ENCODE measurements around the gene SPOCD1. TPM values are rescaled to one million over a fixed set of nuclear protein-coding genes. Genes with fewer than 3 reads are reported as not detected.

SPOCD1 gene
- total and polyA plus RNA-seq, 2 experiments from 2014 or later: 0.73 to 1.3 TPM

GRCh38 chr1:31788825-31789256, 27.0 kb downstream of the SPOCD1 start:
- Mint-ChIP-seq H3K36me3 (ENCODE audit: low read depth) (no peaks in the 10 kb centered on the region), H3K4me1 (peaks cover 8% of the 10 kb centered on the region), H3K27ac (peak overlapping the region; percentile 74), H3K27me3 (ENCODE audit: insufficient read depth, low read depth, poor library complexity) (peaks cover 22% of the 10 kb centered on the region), H3K4me3 (peak overlapping the region; percentile 92), H3K9me3 (no peaks in the 10 kb centered on the region)
- TF ChIP-seq CTCF (conservative IDR thresholded peaks at IDR 0.05; ENCODE audit: low read depth in 2 of 2) (no peak), EZH2phosphoT487 (IDR thresholded peaks at IDR 0.05; ENCODE audit: unreplicated experiment) (no peak)
- Histone ChIP-seq H3K4me3 (peak overlapping the region; percentile 83), H3K4me1 (ENCODE audit: insufficient read depth) (peaks cover 5% of the 10 kb centered on the region), H3K36me3 (ENCODE audit: insufficient read depth) (no peaks in the 10 kb centered on the region), H3K4me2 (peak overlapping the region; percentile 94), H2AFZ (peak overlapping the region; percentile 100), H3F3A (replicated peaks; ENCODE audit: low read depth) (0 out of 2 replicates have a peak, but pooled peaks cover 10% of the 10 kb centered on the region), H3K27ac (ENCODE audit: low read depth) (no peak overlapping the region), H3K79me2 (replicated peaks; ENCODE audit: insufficient read depth) (no peaks in the 10 kb centered on the region), H3K27me3 (ENCODE audit: insufficient read depth) (no peaks in the 10 kb centered on the region), H4K20me1 (replicated peaks; ENCODE audit: insufficient read depth) (no peaks in the 10 kb centered on the region), H3K9me2 (ENCODE audit: insufficient read depth) (no peaks in the 10 kb centered on the region)
- DNase-seq (ENCODE audit: low spot score) (no peak), ATAC-seq (peak; percentile 19)

- Mint-ChIP-seq H3K36me3 (ENCODE audit: low read depth) (no peaks in the 10 kb centered on the region), H3K4me3 (peak overlapping the region; percentile 92), H3K27me3 (ENCODE audit: insufficient read depth, low read depth, poor library complexity) (peaks cover 22% of the 10 kb centered on the region), H3K27ac (peak overlapping the region; percentile 98), H3K4me1 (peaks cover 8% of the 10 kb centered on the region), H3K9me3 (no peaks in the 10 kb centered on the region)
- Histone ChIP-seq H3K4me2 (peak overlapping the region; percentile 94), H3K4me1 (ENCODE audit: insufficient read depth) (peaks cover 5% of the 10 kb centered on the region), H3K27ac (ENCODE audit: low read depth) (peak overlapping the region; percentile 92), H3K4me3 (peak overlapping the region; percentile 83), H2AFZ (peak overlapping the region; percentile 100), H3K9me2 (ENCODE audit: insufficient read depth) (no peaks in the 10 kb centered on the region), H3K79me2 (replicated peaks; ENCODE audit: insufficient read depth) (no peaks in the 10 kb centered on the region), H3K27me3 (ENCODE audit: insufficient read depth) (no peaks in the 10 kb centered on the region), H4K20me1 (replicated peaks; ENCODE audit: insufficient read depth) (no peaks in the 10 kb centered on the region), H3K36me3 (ENCODE audit: insufficient read depth) (no peaks in the 10 kb centered on the region), H3F3A (replicated peaks; ENCODE audit: low read depth) (0 out of 2 replicates have a peak, but pooled peaks cover 10% of the 10 kb centered on the region)
- peak; percentile 72 for TF ChIP-seq POLR2AphosphoS5 (IDR thresholded peaks at IDR 0.05; ENCODE audit: low read depth)
- no peak for TF ChIP-seq CTCF (conservative IDR thresholded peaks at IDR 0.05; ENCODE audit: low read depth in 2 of 2)
- TF ChIP-seq CREB1 (CRISPR knock-in tag; IDR thresholded peaks at IDR 0.05; ENCODE audit: low read depth): peak; percentile 66
- peak; percentile 75 for ATAC-seq
- peak; percentile 97 for DNase-seq (ENCODE audit: low spot score)
Observed at GRCh38 chr1:31788138-31788824, 27.5 kb downstream of the SPOCD1 start.

All from GM23338 (cell line).